Fibroblast of pulmonary artery (primary cell): ENCODE results near the gene GSTM2.
A peak's percentile ranks its signal among the peaks of the same experiment; 100 is the strongest.

Experiments used
- DNase-seq: peaks from one replicate; pipeline ENCODE4 v3.0.0-alpha.2; 2010; ENCODE audit warnings: low read depth
- H3K4me3 ChIP-seq: replicated peaks from 2 replicates; pipeline ENCODE4 v1.5.1; 2011; ENCODE audit warnings: low read depth, mild to moderate bottlenecking, control low read depth, low read length, moderate library complexity
- TF ChIP-seq, protein P1 (sequence below): IDR thresholded peaks from 2 replicates; pipeline ENCODE4 v1.5.1; 2011; ENCODE audit warnings: mild to moderate bottlenecking, control low read depth, low read length, inconsistent platforms; ENCODE audit errors: missing control alignments

The GSTM2 gene

DNA sequence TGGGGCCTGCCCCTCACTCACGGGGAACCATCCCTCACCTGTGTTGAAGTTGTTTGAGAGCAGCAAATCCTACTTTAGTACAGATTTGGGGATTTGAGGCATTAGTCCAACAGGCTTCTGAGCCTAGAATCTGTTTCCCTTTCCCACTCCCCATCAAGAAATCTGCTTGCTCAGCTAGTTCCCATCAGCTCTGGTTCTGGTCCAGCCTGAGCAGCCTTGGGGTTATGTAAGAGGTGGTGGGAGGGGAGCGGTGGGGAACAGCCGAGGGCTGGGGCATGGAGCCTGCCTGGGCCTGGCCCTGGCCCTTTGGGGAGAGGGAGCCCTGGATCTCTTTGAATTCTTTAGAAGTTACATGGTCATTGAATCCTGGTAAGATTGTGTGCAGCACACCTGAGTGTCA lies 48.3 kb downstream of the GSTM2 start:
- H3K4me3 ChIP-seq = no peak overlapping the region
- TF ChIP-seq, protein P1, sequence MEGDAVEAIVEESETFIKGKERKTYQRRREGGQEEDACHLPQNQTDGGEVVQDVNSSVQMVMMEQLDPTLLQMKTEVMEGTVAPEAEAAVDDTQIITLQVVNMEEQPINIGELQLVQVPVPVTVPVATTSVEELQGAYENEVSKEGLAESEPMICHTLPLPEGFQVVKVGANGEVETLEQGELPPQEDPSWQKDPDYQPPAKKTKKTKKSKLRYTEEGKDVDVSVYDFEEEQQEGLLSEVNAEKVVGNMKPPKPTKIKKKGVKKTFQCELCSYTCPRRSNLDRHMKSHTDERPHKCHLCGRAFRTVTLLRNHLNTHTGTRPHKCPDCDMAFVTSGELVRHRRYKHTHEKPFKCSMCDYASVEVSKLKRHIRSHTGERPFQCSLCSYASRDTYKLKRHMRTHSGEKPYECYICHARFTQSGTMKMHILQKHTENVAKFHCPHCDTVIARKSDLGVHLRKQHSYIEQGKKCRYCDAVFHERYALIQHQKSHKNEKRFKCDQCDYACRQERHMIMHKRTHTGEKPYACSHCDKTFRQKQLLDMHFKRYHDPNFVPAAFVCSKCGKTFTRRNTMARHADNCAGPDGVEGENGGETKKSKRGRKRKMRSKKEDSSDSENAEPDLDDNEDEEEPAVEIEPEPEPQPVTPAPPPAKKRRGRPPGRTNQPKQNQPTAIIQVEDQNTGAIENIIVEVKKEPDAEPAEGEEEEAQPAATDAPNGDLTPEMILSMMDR = no peak
- DNase-seq = no peak

DNA sequence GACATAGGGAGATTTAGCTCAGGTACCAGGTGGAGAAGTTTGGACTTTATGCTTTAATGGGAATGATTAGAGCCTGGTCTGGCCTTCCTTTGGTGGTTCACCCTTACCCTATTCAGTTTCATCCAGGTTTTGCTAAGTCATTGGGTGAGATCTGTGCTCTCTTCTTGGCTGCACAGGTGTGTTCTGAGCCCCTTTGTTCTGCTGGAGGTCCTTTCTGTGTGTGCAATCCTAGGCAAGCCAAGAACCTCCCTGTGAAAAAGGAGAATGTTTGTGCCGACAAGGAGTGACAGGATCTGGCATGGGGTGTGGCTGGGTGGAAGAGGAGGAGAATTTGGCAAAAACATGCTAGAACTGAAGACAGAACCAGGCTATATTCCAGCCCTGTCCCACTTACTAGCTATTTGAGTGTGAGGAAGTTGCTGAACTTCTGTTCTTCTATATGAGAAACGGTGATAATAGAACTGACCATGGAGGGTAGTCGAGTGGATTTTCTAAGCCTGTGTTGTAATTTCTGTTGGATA lies 48.8 kb downstream of the GSTM2 start:
- H3K4me3 ChIP-seq = no peak overlapping the region
- TF ChIP-seq, protein P1 = no peak
- no peak for DNase-seq

DNA sequence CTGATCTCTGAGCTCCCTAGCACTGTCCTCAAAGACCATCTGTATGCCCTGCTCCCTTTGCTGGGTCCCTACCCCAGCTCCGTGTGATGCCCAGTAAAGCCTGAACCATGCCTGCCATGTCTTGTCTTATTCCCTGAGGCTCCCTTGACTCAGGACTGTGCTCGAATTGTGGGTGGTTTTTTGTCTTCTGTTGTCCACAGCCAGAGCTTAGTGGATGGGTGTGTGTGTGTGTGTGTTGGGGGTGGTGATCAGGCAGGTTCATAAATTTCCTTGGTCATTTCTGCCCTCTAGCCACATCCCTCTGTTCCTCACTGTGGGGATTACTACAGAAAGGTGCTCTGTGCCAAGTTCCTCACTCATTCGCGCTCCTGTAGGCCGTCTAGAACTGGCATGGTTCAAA lies 49.9 kb downstream of the GSTM2 start:
- TF ChIP-seq, protein P1 = no peak
- no peak overlapping the region for H3K4me3 ChIP-seq
- DNase-seq = no peak

DNA sequence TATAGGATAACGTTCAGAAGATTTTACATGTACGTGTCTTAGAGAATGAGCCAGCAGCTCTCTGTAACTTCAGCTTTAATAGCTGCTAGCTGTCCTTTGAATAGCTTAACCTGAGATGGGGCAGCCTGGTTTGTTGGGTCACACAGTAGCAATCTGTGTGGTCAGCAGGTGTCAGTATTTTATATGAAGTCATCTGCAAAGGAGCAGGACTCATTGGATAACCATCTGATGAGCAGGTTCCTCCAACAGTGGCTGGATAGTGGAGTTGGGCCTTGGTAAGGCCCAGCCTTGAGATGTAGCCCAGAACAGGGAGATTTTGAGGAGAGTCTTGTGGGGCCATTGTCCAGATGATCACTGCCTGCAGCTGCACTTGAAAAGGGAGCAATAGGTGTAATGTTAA lies 50.6 kb downstream of the GSTM2 start:
- TF ChIP-seq, protein P1 = no peak
- no peak for DNase-seq
- H3K4me3 ChIP-seq = no peak overlapping the region

DNA sequence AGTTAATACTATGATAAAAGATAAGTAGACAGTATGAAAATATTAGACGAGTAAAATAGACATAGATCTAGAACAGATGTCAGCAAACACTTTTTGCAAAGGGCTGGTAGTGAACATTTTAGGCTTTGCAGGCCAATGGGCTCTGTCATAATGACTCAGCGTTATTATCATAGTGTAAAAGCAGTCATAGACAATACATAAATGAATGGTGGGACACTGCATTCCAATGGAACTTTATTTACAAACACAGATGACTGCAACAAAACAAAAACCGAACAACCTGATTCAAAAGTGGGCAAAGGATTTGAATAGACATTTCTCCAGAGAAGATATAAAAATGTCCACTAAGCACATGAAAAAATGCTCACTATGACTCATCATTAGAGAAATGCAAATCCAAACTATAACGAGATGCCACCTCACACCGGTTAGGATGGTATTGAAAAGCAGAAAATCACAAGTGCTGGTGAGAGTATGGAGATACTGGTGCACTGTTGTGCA lies 51.5 kb downstream of the GSTM2 start:
- no peak overlapping the region for H3K4me3 ChIP-seq
- DNase-seq = peak; percentile 64
- TF ChIP-seq, protein P1 = no peak

DNA sequence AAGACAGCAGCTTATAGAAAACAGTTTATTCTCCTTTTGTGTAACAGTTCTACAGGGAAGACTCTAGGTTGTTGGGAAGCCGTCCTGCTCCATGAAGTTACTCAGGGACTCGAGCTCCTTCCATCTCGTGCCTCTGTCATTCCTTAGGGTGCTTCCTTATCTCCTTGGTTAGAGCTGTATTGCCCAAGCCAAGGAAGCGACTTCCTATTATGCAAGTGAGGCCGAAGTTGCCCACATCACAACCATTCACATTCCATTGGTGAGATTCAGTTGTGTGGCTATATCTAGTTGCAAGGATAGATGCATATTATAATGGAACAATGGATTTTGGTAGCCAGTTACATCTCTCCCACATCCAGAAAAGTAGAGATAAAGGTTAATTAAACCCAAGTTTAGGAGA lies 53.2 kb downstream of the GSTM2 start:
- TF ChIP-seq, protein P1 = no peak
- H3K4me3 ChIP-seq = no peak overlapping the region
- DNase-seq = peak; percentile 56

DNA sequence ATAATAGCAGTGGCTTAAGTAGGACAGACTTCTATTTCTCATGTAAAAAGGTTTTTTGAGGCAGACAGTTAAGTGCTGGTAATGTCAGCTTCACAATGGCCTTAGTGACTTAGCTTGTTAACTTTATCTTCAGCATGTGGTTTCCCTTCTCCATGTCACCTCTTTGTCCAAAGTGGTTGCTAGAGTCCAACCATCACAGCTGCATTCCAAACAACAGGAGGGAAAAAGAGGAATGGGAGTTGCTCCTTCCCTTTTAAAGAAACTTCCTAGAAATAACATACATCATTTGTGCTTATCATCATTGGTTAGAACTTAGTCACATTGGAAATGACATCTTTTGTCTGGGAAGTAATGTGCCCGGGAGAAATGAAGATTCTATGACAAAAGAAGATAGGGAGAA lies 54.1 kb downstream of the GSTM2 start:
- DNase-seq = no peak

More for the DNA sequence above, 54.1 kb downstream of the GSTM2 start:
- H3K4me3 ChIP-seq = no peak overlapping the region
- TF ChIP-seq, protein P1 = no peak
